Caco-2 (cell line): ENCODE measurements around the gene SLC35F1. TPM values are rescaled to one million over a fixed set of nuclear protein-coding genes. Genes with fewer than 3 reads are reported as not detected.
"Not testable (repeated sequence)": the region's sequence is repeated elsewhere in the genome, so short reads cannot be mapped to it uniquely, and the experiment has no call there.

ENCODE experiments used
- BruUV-seq: library from RNA; stranded (reverse); fragments of 400-500 nt; replicated peaks from 2 replicates; lab custom pipeline; 2021; lab: Mats Ljungman, UMichigan
- CTCF ChIA-PET: fragments of 300-600 bp; sonication (Branson Sonifier 250); formaldehyde crosslinking; loops from one replicate; lab custom pipeline; 2022; ENCODE audit warnings: antibody characterized with exemption; lab: Charles Lee
- POLR2A ChIA-PET: fragments of 300-600 bp; sonication (Branson Sonifier 250); formaldehyde crosslinking; loops from one replicate; lab custom pipeline; 2022; ENCODE audit warnings: antibody characterized with exemption; lab: Charles Lee
- DNase-seq, 2 experiments: peaks; one replicate each; pipeline versions ENCODE4 v3.0.0 to v3.0.0-alpha.2; 2020 to 2022
- H3K27me3 ChIP-seq: replicated peaks from 2 replicates; pipeline ENCODE4 v1.6.0; 2011; ENCODE audit warnings: low read length; ENCODE audit not compliant: control insufficient read depth, insufficient read depth
- H3K36me3 ChIP-seq: 2 replicates; pipeline ENCODE4 v1.5.1; 2011; ENCODE audit warnings: low read length; ENCODE audit not compliant: control insufficient read depth, insufficient read depth
- H3K4me1 ChIP-seq: fragments of 250-450 bp; sonication (Bioruptor Pico); 2 replicates; pipeline ENCODE4 v1.5.1; 2020; ENCODE audit warnings: mild to moderate bottlenecking
- H3K4me3 ChIP-seq: 2 replicates; pipeline ENCODE4 v1.5.1; 2011; ENCODE audit warnings: low read depth, mild to moderate bottlenecking, control low read depth, low read length
- H3K9me3 ChIP-seq: fragments of 250-450 bp; sonication (Bioruptor Pico); 2 replicates; pipeline ENCODE4 v1.5.1; 2020; ENCODE audit warnings: mild to moderate bottlenecking, moderate library complexity
- H3K27ac Mint-ChIP-seq: one replicate; pipeline ENCODE4 v1.8.0; 2022; ENCODE audit warnings: mixed read lengths; ENCODE audit not compliant: unreplicated experiment
- H3K27me3 Mint-ChIP-seq: one replicate; pipeline ENCODE4 v1.8.0; 2022; ENCODE audit warnings: mixed read lengths; ENCODE audit not compliant: insufficient read depth, unreplicated experiment
- H3K36me3 Mint-ChIP-seq: one replicate; pipeline ENCODE4 v1.8.0; 2022; ENCODE audit warnings: mild to moderate bottlenecking, mixed read lengths; ENCODE audit not compliant: insufficient read depth, unreplicated experiment
- H3K4me1 Mint-ChIP-seq: one replicate; pipeline ENCODE4 v1.8.0; 2022; ENCODE audit warnings: low read depth, mixed read lengths; ENCODE audit not compliant: unreplicated experiment
- H3K4me3 Mint-ChIP-seq: one replicate; pipeline ENCODE4 v1.8.0; 2022; ENCODE audit warnings: mild to moderate bottlenecking, moderate library complexity, mixed read lengths; ENCODE audit not compliant: unreplicated experiment
- H3K9me3 Mint-ChIP-seq: one replicate; pipeline ENCODE4 v1.8.0; 2022; ENCODE audit warnings: mixed read lengths; ENCODE audit not compliant: unreplicated experiment
- CTCF ChIP-seq, 2 experiments: fragments of 200-600 bp in 1 of 2; IDR thresholded peaks; 1 replicate in 1 of 2; 2 replicates in 1 of 2; pipeline versions ENCODE4 v1.5.1 to v1.8.0; 2011 to 2022; ENCODE audit warnings: antibody characterized with exemption in 1 of 2, control low read depth in 1 of 2, inconsistent platforms in 1 of 2, low read depth in 1 of 2, low read length in 1 of 2, mild to moderate bottlenecking in 1 of 2, moderate library complexity in 1 of 2; ENCODE audit not compliant: insufficient read depth in 1 of 2, severe bottlenecking in 1 of 2, unreplicated experiment in 1 of 2
- intact Hi-C: fragments of 100-400 bp; cut with micrococcal nuclease; formaldehyde crosslinking; loops from one replicate; pipeline ENCODE4 v1.10.0; 2022; ENCODE audit not compliant: unreplicated experiment
- total RNA-seq: library from RNA; stranded (reverse); gene quantifications from 2 replicates; pipeline ENCODE4 v1.2.3, GENCODE V29; 2022

The SLC35F1 gene
- total RNA-seq, 1 experiment from 2014 or later = not detected

GRCh38 chr6:118029967-118030366 is 122.9 kb downstream of the SLC35F1 start:
- H3K36me3 ChIP-seq = no peaks in the 10 kb centered on the region
- no peak overlapping the region for H3K4me3 ChIP-seq
- intact Hi-C loops = no loop called here
- H3K9me3 ChIP-seq = no peaks in the 10 kb centered on the region
- no TSS peak for BruUV-seq
- no peak for DNase-seq
- H3K36me3 Mint-ChIP-seq = no peaks in the 10 kb centered on the region
- CTCF ChIA-PET = no interaction called here
- no peaks in the 10 kb centered on the region for H3K27me3 ChIP-seq
- POLR2A ChIA-PET = no interaction called here
- no peaks in the 10 kb centered on the region for H3K27me3 Mint-ChIP-seq
- no peak overlapping the region for H3K4me3 Mint-ChIP-seq
- no peaks in the 10 kb centered on the region for H3K9me3 Mint-ChIP-seq
- TF ChIP-seq CTCF (IDR thresholded peaks at IDR 0.05; ENCODE audit: insufficient read depth in 1 of 2, low read depth in 1 of 2, low read length in 1 of 2, severe bottlenecking in 1 of 2, unreplicated experiment in 1 of 2) = no peak
- H3K27ac Mint-ChIP-seq = no peak overlapping the region
- no peaks in the 10 kb centered on the region for H3K4me1 ChIP-seq
- no peaks in the 10 kb centered on the region for H3K4me1 Mint-ChIP-seq

GRCh38 chr6:118037479-118037878 is 130.4 kb downstream of the SLC35F1 start:
- BruUV-seq, DNase-seq, H3K27ac Mint-ChIP-seq, H3K4me1 ChIP-seq, H3K36me3 Mint-ChIP-seq, CTCF ChIA-PET, H3K4me1 Mint-ChIP-seq, POLR2A ChIA-PET, H3K27me3 Mint-ChIP-seq, H3K4me3 ChIP-seq, H3K9me3 ChIP-seq, H3K9me3 Mint-ChIP-seq, H3K36me3 ChIP-seq, H3K27me3 ChIP-seq, H3K4me3 Mint-ChIP-seq, intact Hi-C loops: not testable (repeated sequence)

- POLR2A ChIA-PET = no interaction called here
- no peaks in the 10 kb centered on the region for H3K9me3 Mint-ChIP-seq
- BruUV-seq = no TSS peak
Measured at GRCh38 chr6:118042855-118043254, 135.8 kb downstream of the SLC35F1 start.

More at GRCh38 chr6:118042855-118043254, 135.8 kb downstream of the SLC35F1 start:
- peaks cover 4% of the 10 kb centered on the region for H3K27me3 Mint-ChIP-seq
- Histone ChIP-seq H3K4me1 (no peaks in the 10 kb centered on the region), H3K9me3 (no peaks in the 10 kb centered on the region), H3K4me3 (no peak overlapping the region), H3K36me3 (no peaks in the 10 kb centered on the region), H3K27me3 (no peaks in the 10 kb centered on the region)
- no peak for DNase-seq
- no peaks in the 10 kb centered on the region for H3K4me1 Mint-ChIP-seq
- H3K27ac Mint-ChIP-seq = no peak overlapping the region
- CTCF ChIA-PET = no interaction called here
- H3K4me3 Mint-ChIP-seq = no peak overlapping the region
- H3K36me3 Mint-ChIP-seq = no peaks in the 10 kb centered on the region
- intact Hi-C loops = no loop called here
- no peak for TF ChIP-seq CTCF (IDR thresholded peaks at IDR 0.05; ENCODE audit: insufficient read depth in 1 of 2, low read depth in 1 of 2, low read length in 1 of 2, severe bottlenecking in 1 of 2, unreplicated experiment in 1 of 2)
